HL-60 (cell line): Measurements from ENCODE around the gene PITPNC1.

Experiments used
- CTCF ChIP-seq: IDR thresholded peaks from one replicate; pipeline ENCODE4 v1.5.1; 2011; ENCODE audit warnings: low read length, control low read depth, inconsistent platforms; ENCODE audit not compliant: insufficient read depth
- POLR2AphosphoS5 ChIP-seq: IDR thresholded peaks from 2 replicates; pipeline ENCODE4 v1.6.1; 2012; ENCODE audit warnings: low read depth
- REST ChIP-seq: IDR thresholded peaks from 2 replicates; pipeline ENCODE4 v1.6.1; 2012; ENCODE audit warnings: low read depth; ENCODE audit not compliant: insufficient replicate concordance
- SPI1 ChIP-seq: IDR thresholded peaks from 2 replicates; pipeline ENCODE4 v1.6.1; 2012; ENCODE audit warnings: low read depth, mild to moderate bottlenecking, borderline replicate concordance

GRCh38 chr17:67617304-67617899 lies 240.3 kb downstream of the PITPNC1 start:
- TF ChIP-seq CTCF: no peak
- TF ChIP-seq SPI1: no peak
- no peak for TF ChIP-seq POLR2AphosphoS5
- TF ChIP-seq REST: no peak
